Ishikawa (cell line): Measurements from ENCODE around the gene OTOP2.

ENCODE experiments used
- CEBPB ChIP-seq: IDR thresholded peaks from 2 replicates; pipeline ENCODE4 v1.6.1; 2012
- CREB1 ChIP-seq: IDR thresholded peaks from 2 replicates; pipeline ENCODE4 v1.6.1; 2012; ENCODE audit warnings: low read depth
- EGR1 ChIP-seq: IDR thresholded peaks from 2 replicates; pipeline ENCODE4 v1.6.1; 2012
- EP300 ChIP-seq: IDR thresholded peaks from 2 replicates; pipeline ENCODE4 v1.6.1; 2012; ENCODE audit warnings: borderline replicate concordance
- FOXM1 ChIP-seq: IDR thresholded peaks from 2 replicates; pipeline ENCODE4 v1.6.1; 2012; ENCODE audit warnings: low read depth, borderline replicate concordance
- MAX ChIP-seq: IDR thresholded peaks from 2 replicates; pipeline ENCODE4 v1.6.1; 2012
- NFIC ChIP-seq: IDR thresholded peaks from 2 replicates; pipeline ENCODE4 v1.6.1; 2012
- RAD21 ChIP-seq: IDR thresholded peaks from 2 replicates; pipeline ENCODE4 v1.6.1; 2012; ENCODE audit warnings: low read depth
- REST ChIP-seq: IDR thresholded peaks from 2 replicates; pipeline ENCODE4 v1.6.1; 2012; ENCODE audit warnings: low read depth, mild to moderate bottlenecking
- TAF1 ChIP-seq: IDR thresholded peaks from 2 replicates; pipeline ENCODE4 v1.6.1; 2012; ENCODE audit warnings: low read depth, mild to moderate bottlenecking
- TCF12 ChIP-seq: IDR thresholded peaks from 2 replicates; pipeline ENCODE4 v1.6.1; 2012; ENCODE audit warnings: low read depth
- TEAD4 ChIP-seq: IDR thresholded peaks from 2 replicates; pipeline ENCODE4 v1.6.1; 2012
- USF1 ChIP-seq: IDR thresholded peaks from 2 replicates; pipeline ENCODE4 v1.6.1; 2012
- YY1 ChIP-seq: IDR thresholded peaks from 2 replicates; pipeline ENCODE4 v1.6.1; 2012; ENCODE audit warnings: low read depth
- ZBTB7A ChIP-seq: IDR thresholded peaks from 2 replicates; pipeline ENCODE4 v1.6.1; 2012; ENCODE audit warnings: low read depth

OTOP2 gene

GRCh38 chr17:74875977-74876593, 48.0 kb upstream of the OTOP2 start:
- TF ChIP-seq USF1, result no peak
- no peak for TF ChIP-seq TAF1
- no peak for TF ChIP-seq CREB1
- no peak for TF ChIP-seq FOXM1
- TF ChIP-seq TEAD4, result no peak
- no peak for TF ChIP-seq YY1
- TF ChIP-seq NFIC, result no peak
- TF ChIP-seq ZBTB7A, result no peak
- no peak for TF ChIP-seq EP300
- no peak for TF ChIP-seq MAX
- TF ChIP-seq TCF12, result no peak
- no peak for TF ChIP-seq RAD21
- no peak for TF ChIP-seq EGR1
- no peak for TF ChIP-seq REST
- TF ChIP-seq CEBPB, result no peak

- TF ChIP-seq RAD21, result no peak
- peak; percentile 84 for TF ChIP-seq NFIC
- no peak for TF ChIP-seq FOXM1
- no peak; the same call in 1 of the 2 replicates for TF ChIP-seq MAX
- peak; percentile 37; the same call in 1 of the 2 replicates for TF ChIP-seq TEAD4
- no peak for TF ChIP-seq ZBTB7A
- no peak for TF ChIP-seq CEBPB
- TF ChIP-seq CREB1, result no peak
- 0 out of 2 replicates have a peak, but pooled peaks have one; percentile 23 for TF ChIP-seq TCF12
- TF ChIP-seq EGR1, result no peak
- no peak for TF ChIP-seq TAF1
- TF ChIP-seq EP300, result no peak
- TF ChIP-seq REST, result no peak
- TF ChIP-seq USF1, result no peak
- no peak for TF ChIP-seq YY1
Measured at GRCh38 chr17:74877592-74878548, 46.2 kb upstream of the OTOP2 start.

GRCh38 chr17:74878658-74879057, 45.4 kb upstream of the OTOP2 start:
- TF ChIP-seq TCF12 (0 out of 2 replicates have a peak, but pooled peaks have one; percentile 6), RAD21 (no peak)

GRCh38 chr17:74879308-74879707, 44.8 kb upstream of the OTOP2 start:
- no peak for TF ChIP-seq NFIC
- TF ChIP-seq MAX, result no peak
- no peak for TF ChIP-seq REST
- TF ChIP-seq ZBTB7A, result no peak
- TF ChIP-seq USF1, result no peak
- TF ChIP-seq FOXM1, result no peak
- no peak for TF ChIP-seq TEAD4
- no peak for TF ChIP-seq YY1
- TF ChIP-seq TCF12, result no peak
- no peak for TF ChIP-seq CEBPB
- TF ChIP-seq EP300, result no peak
- no peak for TF ChIP-seq CREB1
- no peak for TF ChIP-seq RAD21
- TF ChIP-seq TAF1, result no peak
- TF ChIP-seq EGR1, result no peak
